ENCODE data around the gene PQBP1.

Gene PQBP1

DNA sequence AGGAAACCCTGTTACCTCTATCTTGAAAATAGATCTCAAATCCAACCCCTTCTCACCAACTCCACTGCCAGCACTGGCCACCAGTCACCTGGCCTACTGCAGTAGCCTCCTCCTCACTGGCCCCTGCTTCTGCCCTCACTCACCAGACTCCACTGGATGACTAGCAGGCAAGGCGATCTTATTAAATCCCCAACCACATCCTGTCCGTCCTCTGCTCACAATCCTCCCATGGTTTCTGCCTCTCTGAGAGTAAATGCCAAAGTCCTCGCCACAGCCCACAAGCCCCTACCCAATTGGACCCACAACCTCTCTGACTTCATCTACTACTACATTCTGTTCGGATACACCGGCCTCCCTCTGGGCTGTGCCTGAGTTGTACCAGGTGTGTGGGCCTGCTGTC lies 26.5 kb downstream of the PQBP1 start:
- no peak for DNase-seq (ENCODE audit: low read depth)

GRCh38 chrX:48927123-48927522 lies 29.4 kb downstream of the PQBP1 start:
- no peak for DNase-seq (ENCODE audit: low read depth)

DNA sequence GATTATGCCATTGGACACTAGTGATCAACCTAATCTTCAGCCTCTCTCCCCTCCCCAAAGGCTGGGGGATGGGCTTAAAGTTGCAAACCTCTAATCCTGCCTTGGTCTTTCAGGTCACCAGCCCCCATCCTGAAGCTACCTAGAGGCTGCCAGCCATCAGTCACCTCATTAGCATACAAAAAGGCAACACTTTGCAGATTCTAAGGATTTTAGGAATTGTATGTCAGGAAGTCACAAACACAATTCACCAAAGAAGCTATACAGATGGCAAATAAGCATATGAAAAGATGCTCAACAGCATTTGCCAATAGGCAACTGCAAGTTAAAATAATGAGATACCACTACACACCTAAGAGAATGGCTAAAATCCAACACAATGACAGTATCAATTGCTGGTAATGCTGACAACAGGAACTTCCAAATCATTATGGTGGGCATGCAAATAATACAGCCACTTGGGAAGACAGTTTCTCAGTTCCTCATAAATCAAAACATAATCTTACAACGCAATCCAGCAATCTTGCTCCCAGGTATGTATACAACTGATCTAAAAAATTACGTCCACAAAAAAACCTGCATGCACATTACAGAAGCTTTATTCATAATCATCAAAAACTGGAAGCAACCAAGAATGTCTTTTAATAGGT lies 30.1 kb downstream of the PQBP1 start:
- DNase-seq (ENCODE audit: low read depth) = no peak

DNA sequence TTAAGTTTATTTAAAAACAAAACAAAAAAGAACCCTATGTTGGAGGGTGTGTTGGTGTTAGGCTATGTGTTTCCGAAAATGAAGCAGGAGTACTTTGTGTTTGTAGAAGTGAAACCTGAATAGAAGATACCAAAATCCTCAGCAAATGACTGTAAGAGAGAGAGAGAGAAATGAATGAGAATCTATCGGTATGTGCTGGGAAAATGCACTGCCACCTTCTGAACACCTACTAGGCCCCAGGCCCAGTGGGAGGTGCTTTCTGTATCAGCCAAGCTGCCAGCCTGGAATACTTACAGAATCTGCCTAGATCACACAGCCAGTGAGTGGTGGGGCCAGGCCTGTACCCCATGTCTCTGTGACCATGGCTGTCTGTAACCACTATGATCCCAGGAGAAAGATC lies 36.0 kb downstream of the PQBP1 start:
- no peak for DNase-seq (ENCODE audit: low read depth)

DNA sequence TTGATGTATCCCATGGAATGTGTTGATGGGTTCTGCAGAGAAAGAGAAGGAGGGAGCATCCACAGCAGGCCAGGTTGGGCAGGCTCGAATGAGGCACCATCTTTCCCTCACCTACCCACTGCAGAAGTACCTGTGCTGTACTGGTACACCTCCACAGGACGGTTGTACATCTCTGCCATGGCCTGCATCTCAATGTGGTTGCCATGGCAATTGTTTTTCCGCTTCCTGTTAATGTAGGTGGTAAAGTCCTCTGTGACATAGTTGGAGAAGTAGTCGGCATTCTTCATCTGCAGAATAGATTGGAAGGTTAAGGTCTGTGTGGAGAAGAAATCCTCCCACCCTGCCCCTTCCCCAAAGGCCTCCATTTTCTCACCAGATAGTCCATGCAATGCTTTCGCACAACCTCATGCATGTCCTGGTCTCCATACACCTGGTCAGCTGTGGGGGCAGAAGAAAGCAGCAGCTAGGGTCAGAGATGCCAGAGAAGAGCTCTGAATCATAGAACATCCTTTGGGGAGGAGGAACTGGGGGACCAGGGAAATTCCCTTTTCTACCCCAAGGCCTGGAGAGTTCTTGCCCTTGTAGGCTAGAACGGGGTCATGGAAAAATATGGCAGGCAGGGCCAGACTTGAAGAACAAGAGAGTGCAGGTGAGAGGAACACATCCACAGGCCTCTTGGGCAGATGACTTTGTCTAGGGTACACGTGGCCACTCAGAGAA lies 37.0 kb downstream of the PQBP1 start:
- DNase-seq (ENCODE audit: low read depth) = no peak

DNA sequence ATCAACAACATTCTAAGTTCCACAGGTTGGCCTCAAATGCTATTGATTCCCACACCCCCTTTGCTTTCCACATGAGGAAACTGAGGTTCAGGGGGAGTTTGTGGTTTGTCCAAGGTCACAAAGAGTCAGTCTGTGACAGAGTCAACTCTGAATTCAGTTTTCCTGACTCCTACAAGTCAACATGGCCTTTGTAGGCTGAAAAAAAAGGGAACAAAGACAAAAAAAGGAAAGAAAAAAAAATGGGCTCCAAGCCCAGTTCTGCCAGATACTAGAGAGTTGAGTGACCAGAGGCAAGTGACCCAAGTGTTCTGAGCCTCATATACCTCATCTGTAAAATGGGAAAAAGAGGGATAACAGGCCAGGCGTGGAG lies 37.6 kb downstream of the PQBP1 start:
- DNase-seq (ENCODE audit: low read depth) = no peak

- no peak for DNase-seq (ENCODE audit: low read depth)
These were observed 38.8 kb downstream of the PQBP1 start for GRCh38 chrX:48936429-48937053.

DNA sequence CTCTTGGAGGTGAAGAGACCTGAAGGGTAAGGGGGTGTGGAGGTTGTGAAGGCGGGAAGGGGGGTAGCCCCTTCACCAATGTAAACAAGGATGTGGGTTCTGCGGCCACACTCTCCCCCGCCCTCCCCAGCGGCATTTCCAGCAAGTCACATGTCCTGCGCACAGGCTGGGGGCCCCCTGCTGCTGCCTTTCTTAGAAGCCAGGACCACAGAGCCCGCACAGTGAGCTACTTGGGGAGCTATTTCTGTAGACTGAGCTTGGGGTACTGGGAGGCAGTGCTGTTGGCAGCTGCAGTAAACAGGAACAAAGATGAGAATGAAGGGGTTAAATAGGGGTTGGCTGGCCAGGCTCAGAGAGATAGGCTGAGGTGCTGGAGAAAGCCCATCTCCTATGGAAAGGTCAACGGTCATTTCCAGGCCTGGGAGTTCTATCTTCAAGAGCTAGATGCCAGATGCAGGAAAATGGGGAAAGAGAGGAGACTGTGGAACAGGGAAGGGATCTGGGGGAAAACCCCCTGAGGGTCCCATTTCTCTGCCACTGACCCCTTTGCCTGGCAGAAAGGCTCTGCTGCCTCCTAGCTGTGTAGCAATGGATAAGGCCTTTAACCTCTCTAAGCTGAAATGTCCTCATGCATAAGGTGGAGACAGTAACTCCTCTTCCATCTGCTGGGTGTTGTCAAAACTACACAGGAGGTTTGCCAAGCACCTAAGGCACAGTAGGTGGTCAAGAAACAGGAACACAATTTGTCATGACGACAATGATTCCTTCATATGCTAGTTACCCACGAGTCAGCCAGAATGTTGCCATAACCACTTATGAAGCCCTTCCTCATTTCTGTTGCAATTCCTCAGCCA lies 39.6 kb downstream of the PQBP1 start:
- no peak for DNase-seq (ENCODE audit: low read depth)

GRCh38 chrX:48938721-48939425 lies 41.1 kb downstream of the PQBP1 start:
- DNase-seq (ENCODE audit: low read depth) = no peak

DNA sequence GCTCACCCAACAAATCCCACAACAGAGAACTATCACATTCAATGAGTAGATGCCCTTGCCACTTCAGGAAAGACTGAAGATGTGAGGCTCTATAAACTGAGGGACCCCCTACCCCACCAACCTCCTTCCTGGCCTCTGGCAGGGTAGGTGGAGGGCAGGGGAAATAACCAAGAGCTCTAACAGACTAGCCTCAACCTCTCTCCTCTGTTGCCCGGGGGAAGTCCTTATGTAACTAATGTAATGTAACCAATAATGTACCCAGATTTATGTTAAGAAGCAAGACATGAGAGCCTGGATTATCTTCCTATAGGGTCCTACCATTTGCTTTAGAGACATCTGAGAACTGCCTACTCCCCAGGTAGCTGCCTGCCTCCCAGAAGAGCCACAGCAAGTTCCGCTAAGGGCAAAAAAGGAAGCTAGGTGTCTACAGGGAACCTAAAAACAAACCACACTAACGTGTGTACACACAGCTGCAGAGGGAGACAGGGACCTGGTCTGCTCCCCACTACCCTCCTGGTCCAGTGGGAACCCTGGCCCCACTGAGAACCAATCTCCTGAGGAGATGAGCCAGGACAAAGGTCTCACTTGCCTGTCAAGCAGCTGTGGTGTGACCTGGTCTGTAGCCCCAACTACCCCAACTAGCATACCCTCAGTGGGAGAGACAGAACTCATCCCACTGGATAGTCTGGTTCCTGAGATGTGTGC lies 41.9 kb downstream of the PQBP1 start:
- no peak for DNase-seq (ENCODE audit: low read depth)

- no peak for DNase-seq (ENCODE audit: low read depth)
These were observed 42.8 kb downstream of the PQBP1 start for GRCh38 chrX:48940404-48940955.

DNA sequence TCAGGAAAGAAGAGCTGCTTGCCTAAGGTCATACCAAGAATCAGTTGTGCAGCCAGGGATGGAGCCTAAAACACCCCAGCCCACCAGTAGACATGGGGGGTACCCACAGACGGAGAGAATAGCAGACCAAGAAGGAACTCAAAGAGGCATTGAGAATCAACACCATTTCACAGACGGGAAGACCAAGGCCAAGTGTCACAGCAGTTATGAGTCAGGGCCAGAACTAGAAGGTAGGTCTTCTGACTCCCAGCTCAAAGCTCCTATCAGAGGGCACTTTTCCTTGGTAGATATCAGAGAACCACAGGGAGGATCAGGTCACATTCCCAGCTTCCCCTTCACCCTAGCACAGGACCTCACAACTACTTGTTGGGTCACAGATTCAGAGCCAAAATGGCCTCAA lies 45.2 kb downstream of the PQBP1 start:
- no peak for DNase-seq (ENCODE audit: low read depth)

DNA sequence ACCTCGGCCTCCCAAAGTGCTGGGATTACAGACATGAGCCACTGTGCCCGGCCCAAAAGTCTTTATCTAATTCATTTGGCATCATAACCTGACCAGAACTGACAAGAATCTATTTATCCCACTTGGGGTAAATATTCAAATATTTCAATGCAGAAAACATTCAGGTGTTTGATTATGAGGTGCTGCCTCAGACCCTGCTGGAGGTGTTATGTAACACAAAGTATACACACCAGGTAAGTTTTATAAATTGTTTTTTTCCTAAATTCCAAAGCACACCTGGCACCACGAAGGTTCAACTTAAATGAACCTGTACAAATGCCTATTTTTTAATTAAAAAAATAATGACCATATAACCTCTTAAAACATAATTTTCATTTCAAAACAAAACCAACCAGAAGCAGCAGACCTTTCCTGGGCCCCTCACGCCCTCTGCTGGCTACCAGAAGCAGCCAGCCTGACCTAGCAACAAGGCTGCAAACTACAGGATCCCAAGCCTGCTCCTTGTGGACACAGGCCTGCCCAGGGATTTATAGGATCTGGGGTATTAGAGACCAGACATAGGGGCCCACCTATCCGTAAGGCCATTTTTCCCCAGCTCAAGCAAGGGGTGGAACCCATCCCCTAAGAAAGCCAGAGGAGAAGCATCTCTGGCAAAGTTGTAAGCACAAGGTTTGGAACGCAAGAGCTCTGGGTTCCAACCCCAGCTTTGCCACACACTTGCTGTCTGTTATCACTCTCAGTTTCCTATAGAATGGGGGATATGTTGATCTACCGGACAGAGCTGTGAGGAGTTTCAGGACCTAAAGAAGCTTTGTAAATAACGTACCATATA lies 48.0 kb downstream of the PQBP1 start:
- peak; percentile 20 for DNase-seq (ENCODE audit: low read depth)

DNA sequence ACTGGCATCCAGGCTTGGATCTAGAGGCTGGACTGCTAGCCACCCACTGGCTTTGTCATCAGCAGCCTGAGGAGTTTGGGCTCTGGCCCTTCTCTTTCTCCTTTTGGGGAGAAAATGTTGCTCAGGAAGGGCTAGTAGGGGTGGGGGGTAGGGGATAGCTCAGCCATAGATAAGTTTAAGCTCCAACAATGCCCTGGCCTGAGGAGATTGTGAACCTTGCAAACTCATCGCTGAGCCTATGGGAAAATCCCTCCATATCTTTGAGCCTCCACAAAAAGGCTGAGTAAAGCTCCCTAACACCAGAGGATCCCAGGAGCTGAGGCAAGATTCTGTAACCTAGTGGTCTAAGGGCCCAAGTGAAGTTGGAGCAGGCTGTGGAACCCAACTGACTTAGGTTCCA lies 50.9 kb downstream of the PQBP1 start:
- DNase-seq (ENCODE audit: low read depth) = no peak
